NCI-H146 (cell line): ENCODE data around the gene CCT4.
"Not testable (repeated sequence)": the region's sequence is repeated elsewhere in the genome, so short reads cannot be mapped to it uniquely, and the experiment has no call there.

Experiments used
- DNase-seq: peaks from one replicate; lab custom pipeline; 2025; lab: John Stamatoyannopoulos, UW

CCT4 gene, protein sequence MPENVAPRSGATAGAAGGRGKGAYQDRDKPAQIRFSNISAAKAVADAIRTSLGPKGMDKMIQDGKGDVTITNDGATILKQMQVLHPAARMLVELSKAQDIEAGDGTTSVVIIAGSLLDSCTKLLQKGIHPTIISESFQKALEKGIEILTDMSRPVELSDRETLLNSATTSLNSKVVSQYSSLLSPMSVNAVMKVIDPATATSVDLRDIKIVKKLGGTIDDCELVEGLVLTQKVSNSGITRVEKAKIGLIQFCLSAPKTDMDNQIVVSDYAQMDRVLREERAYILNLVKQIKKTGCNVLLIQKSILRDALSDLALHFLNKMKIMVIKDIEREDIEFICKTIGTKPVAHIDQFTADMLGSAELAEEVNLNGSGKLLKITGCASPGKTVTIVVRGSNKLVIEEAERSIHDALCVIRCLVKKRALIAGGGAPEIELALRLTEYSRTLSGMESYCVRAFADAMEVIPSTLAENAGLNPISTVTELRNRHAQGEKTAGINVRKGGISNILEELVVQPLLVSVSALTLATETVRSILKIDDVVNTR

DNA sequence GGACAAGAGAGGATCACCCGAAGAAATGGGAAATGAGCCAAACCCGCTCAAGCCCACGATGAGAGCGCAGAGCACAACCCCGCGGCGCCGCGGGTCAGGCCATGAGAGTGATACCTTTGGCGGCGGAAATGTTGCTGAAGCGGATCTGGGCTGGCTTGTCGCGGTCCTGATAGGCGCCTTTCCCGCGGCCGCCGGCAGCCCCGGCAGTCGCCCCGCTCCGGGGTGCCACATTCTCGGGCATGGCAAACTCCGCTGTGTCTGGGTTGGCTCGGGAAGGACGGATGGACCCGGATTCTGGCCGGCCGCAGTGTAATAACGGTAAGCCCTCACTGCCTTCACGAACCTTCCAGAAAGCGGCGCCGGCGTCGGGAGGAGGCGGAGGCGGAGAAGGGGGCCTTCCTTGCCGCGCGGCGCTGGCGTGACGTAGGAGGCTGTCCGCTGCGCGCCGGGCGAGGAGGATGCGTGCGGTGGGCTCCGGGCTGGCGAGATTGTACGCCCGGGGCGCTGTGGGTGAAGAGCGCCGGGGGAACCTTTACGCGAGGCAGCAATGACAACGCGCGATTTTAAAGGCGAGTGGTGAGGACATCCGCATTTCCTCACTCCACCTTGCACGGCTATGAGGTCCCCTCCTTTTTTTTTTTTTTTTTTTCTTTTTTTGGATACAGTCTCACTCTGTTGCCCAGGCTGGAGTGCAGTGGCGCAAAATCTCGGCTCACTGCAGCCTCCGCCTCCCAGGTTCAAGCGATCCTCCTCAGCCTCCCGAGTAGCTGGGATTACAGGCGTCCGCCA is at the start of gene CCT4:
CCT4 (minus strand) TSS at position 390 of the 789 bp plus-strand sequence; CDS start at position 241, 149 bp downstream.
- DNase-seq, result peak; percentile 84

GRCh38 chr2:61937886-61938285 is 49.4 kb upstream of the CCT4 start:
- DNase-seq, result peak; percentile 5

DNA sequence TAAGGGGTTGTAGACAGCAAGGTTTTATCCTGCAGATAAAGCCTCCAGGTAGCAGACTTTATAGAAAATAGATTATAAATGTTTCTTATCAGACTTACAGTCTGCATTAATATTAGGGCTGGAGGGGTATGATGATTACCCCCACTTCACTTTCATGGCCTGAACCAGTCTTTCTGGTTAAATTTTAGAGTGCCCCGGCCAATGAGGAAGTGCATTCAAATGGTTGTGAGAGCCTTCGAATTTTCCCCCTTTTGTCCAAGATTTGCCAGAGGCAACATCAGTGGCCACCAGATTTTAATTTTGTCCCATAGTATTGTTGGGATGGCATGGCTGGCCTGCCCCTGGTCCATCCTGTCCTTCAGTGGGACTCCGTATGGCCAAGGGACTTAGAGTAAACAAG is 48.6 kb upstream of the CCT4 start:
- DNase-seq, result no peak

GRCh38 chr2:61928826-61929461 is 40.5 kb upstream of the CCT4 start:
- DNase-seq, result no peak

- no peak for DNase-seq
Measured at GRCh38 chr2:61926531-61927477, 38.3 kb upstream of the CCT4 start.

GRCh38 chr2:61924895-61925663 is 36.6 kb upstream of the CCT4 start:
- DNase-seq, result no peak

DNA sequence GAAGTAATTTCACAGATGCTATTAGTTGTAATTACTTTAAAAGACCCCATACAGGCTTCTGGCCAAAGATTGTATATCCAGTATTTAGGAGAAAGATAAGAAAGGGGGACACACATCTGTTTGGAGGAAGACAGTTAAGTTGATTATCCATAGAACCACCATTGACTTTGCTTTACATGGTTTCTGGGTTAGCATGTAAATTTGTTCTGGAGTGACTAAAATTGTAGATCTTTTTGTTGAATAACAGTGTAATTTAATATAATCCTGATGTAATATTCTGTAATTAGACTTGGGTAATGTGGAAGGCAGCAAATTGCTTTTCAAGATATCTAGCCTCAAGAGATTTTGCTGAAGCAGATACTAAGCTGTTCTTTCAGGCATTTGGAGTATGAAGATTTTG is 34.3 kb upstream of the CCT4 start:
- DNase-seq, result no peak

DNA sequence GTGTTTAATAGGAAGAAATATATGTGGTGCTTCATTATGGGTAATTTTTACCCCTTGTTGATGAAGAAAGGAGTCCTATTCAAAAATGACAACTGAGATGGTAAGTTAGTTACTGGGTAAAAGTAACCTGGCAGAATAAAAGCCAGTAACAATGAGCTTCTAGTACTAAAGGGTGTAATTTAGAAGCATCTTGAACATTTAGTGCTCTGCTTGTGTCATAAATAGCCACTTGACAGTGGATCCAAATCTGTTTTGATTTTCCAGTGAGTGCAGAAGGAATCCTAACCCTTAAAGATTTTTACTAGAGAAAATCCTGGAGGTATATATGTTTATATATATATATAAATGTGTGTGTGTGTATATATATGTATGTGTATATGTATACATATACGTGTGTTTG is 32.1 kb upstream of the CCT4 start:
- no peak for DNase-seq

DNA sequence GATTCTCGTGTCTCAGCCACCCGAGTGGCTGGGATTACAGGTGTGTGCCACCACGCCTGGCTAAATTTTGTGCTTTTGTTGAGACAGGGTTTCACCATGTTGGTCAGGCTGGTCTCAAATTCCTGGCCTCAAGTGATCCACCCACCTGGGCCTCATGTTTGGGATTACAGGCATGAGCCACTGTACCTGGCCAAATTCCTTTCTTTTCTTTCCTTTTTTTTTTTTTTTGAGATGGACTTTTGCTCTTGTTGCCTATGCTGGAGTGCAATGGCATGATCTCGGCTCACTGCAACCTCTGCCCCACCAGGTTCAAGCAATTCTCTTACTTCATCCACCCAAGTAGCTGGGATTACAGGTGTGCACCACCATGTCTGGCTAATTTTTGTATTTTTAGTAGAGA is 26.3 kb upstream of the CCT4 start:
- DNase-seq, result not testable (repeated sequence)

GRCh38 chr2:61911510-61911909 is 23.1 kb upstream of the CCT4 start:
- DNase-seq, result no peak

DNA sequence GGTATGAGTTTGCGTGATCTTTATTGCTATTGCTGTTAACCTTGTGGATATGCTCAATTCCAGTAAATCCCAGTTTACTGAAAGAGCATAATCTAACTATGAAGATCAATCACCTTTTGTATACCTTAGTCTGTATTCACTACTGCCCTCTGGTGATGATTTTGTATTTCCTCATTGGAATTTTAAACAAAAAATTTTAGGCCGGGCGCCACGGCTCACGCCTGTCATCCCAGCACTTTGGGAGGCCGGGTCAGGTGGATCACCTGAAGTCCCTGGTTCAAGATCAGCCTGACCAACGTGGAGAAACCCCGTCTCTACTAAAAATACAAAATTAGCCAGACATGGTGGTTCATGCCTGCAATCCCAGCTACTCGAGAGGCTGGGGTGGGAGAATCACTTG is 22.1 kb upstream of the CCT4 start:
- DNase-seq, result no peak

GRCh38 chr2:61909116-61909515 is 20.7 kb upstream of the CCT4 start:
- no peak for DNase-seq

- DNase-seq, result peak; percentile 23
Measured at GRCh38 chr2:61906186-61906470, 17.7 kb upstream of the CCT4 start.

DNA sequence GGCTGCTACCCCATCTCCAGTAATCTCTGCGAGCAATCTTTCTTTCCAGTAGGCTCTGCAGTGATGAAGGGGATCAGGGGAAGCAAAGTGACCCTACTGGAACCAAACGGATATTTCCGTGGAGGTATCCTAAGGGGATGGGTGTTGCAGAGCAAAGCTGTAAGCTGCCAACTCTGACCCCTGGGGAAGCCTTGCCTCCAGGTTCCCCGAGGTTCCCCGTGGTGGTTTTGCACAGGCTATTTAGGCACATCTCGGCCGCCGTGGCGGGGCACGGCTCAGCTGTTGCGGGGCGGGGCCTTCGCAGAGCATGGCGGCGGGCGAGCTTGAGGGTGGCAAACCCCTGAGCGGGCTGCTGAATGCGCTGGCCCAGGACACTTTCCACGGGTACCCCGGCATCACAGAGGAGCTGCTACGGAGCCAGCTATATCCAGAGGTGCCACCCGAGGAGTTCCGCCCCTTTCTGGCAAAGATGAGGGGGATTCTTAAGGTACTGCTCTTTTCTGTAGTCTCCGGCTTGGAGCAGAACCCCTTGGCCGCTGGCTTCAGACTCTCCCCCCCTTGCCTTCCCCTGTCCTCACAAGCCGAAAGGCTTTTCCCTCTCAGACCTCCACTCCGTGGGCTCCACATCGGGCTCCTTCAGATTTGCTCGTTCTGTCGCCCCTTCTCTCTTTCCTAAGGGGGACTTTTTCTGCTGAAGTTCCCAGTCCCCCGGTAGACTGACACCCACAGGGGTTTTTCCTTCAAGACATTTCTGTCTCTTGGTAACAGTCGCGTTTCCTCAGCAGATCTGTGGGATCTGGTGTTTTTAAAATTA is 17.1 kb upstream of the CCT4 start, which contains the start of gene COMMD1:
COMMD1 (plus strand) TSS at position 303 of the 814 bp plus-strand sequence; CDS start at position 308, 5 bp downstream.
- peak; percentile 78 for DNase-seq

- no peak for DNase-seq
Measured at GRCh38 chr2:61900281-61900680, 11.8 kb upstream of the CCT4 start.

GRCh38 chr2:61898810-61899209 is 10.4 kb upstream of the CCT4 start:
- peak; percentile 7 for DNase-seq

DNA sequence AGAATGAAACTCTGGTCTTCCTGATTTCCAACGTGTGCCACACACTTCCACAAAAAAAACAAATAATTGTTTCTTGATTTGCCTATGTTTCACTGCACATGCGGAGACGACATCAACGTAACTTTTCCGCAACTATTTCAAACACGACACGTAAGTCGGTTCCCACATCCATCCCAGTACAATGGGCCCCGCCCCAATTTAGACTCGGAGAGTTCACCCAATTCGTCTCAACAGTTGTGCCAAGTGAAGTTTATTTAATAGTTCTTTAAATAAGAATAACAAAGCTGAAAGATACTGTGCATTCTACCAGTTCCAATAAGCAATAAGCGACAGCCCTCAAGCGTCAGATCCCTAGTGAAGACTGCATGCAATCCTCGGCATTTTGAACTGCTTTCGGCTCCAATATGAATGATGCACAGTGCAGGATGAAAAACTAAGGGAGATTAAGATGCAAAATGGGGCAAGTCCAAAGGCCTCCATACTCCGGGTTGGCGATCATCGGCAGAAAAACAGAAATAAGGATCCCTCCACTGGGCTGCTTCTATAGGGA is 664 bp downstream of the CCT4 start:
- peak; percentile 55 for DNase-seq

- no peak for DNase-seq
Measured at GRCh38 chr2:61885896-61886603, 2.4 kb downstream of the CCT4 start.

DNA sequence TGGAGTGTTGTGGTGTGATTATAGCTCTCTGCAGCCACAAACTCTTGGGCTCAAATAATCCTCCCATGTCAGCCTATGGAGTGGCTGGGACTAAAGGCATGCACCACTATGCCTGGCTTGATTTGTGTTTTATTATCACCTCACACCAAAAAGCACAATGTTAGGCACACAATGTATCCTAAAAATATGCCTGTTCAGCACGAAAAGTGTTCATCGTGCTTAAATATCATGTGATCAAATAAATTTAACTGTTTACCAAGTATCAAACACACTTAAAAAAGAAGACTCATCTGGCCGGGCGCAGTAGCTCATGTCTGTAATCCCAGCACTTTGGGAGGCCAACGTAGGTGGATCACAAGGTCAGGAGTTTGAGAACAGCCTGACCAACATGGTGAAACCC is 5.6 kb downstream of the CCT4 start:
- no peak for DNase-seq
